HL-60 (cell line): ENCODE data around the gene PTPRM.

Experiments
- DNase-seq, 2 experiments: peaks; one replicate each; pipeline ENCODE4 v3.0.0-alpha.2; 2010 to 2020; ENCODE audit warnings: low read depth in 1 of 2, low spot score in 1 of 2
- H3K27ac ChIP-seq: fragments of 250-450 bp; sonication (Bioruptor Pico); replicated peaks from 2 replicates; pipeline ENCODE4 v1.5.1; 2020; ENCODE audit warnings: mild to moderate bottlenecking, moderate library complexity
- H3K27me3 ChIP-seq: fragments of 250-450 bp; sonication (Bioruptor Pico); 2 replicates; pipeline ENCODE4 v1.5.1; 2021; ENCODE audit warnings: mild to moderate bottlenecking, moderate library complexity; ENCODE audit not compliant: insufficient read depth, poor library complexity, severe bottlenecking
- H3K4me3 ChIP-seq: replicated peaks from 2 replicates; pipeline ENCODE4 v1.5.1; 2011; ENCODE audit warnings: mild to moderate bottlenecking, control low read depth, low read length; ENCODE audit not compliant: insufficient read depth
- GABPA ChIP-seq: IDR thresholded peaks from 2 replicates; pipeline ENCODE4 v1.6.1; 2012; ENCODE audit warnings: low read depth
- POLR2AphosphoS5 ChIP-seq: IDR thresholded peaks from 2 replicates; pipeline ENCODE4 v1.6.1; 2012; ENCODE audit warnings: low read depth
- SPI1 ChIP-seq: IDR thresholded peaks from 2 replicates; pipeline ENCODE4 v1.6.1; 2012; ENCODE audit warnings: low read depth, mild to moderate bottlenecking, borderline replicate concordance
- TF ChIP-seq, protein P1 (sequence below): IDR thresholded peaks from 2 replicates; pipeline ENCODE4 v1.6.1; 2012; ENCODE audit warnings: low read depth; ENCODE audit not compliant: insufficient replicate concordance
- TF ChIP-seq, protein P2 (sequence below): IDR thresholded peaks from one replicate; pipeline ENCODE4 v1.5.1; 2011; ENCODE audit warnings: low read length, control low read depth, inconsistent platforms; ENCODE audit not compliant: insufficient read depth

The PTPRM gene

DNA sequence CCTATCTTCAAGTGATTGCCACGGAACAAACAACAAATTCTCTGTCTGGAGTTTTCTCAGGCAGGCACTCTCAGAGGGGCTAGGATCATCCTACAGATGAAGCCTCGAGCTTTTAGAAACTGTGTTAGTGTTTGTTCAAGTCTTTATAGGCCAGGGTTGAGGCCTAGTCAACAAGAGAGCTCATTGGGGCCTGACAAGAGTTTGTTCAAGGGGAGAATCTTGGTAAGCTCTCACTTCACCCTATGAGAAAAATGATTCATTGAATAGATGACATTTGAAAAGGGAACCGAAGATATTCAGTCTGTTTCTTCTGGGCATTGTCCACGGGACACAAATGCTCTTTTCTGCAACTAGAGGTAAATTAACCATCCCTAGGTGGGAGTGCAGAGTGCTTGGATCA, 476.9 kb downstream of the PTPRM start:
- TF ChIP-seq, protein P1, sequence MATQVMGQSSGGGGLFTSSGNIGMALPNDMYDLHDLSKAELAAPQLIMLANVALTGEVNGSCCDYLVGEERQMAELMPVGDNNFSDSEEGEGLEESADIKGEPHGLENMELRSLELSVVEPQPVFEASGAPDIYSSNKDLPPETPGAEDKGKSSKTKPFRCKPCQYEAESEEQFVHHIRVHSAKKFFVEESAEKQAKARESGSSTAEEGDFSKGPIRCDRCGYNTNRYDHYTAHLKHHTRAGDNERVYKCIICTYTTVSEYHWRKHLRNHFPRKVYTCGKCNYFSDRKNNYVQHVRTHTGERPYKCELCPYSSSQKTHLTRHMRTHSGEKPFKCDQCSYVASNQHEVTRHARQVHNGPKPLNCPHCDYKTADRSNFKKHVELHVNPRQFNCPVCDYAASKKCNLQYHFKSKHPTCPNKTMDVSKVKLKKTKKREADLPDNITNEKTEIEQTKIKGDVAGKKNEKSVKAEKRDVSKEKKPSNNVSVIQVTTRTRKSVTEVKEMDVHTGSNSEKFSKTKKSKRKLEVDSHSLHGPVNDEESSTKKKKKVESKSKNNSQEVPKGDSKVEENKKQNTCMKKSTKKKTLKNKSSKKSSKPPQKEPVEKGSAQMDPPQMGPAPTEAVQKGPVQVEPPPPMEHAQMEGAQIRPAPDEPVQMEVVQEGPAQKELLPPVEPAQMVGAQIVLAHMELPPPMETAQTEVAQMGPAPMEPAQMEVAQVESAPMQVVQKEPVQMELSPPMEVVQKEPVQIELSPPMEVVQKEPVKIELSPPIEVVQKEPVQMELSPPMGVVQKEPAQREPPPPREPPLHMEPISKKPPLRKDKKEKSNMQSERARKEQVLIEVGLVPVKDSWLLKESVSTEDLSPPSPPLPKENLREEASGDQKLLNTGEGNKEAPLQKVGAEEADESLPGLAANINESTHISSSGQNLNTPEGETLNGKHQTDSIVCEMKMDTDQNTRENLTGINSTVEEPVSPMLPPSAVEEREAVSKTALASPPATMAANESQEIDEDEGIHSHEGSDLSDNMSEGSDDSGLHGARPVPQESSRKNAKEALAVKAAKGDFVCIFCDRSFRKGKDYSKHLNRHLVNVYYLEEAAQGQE = no peak
- TF ChIP-seq POLR2AphosphoS5 (no peak), GABPA (no peak), SPI1 (no peak)
- TF ChIP-seq, protein P2, sequence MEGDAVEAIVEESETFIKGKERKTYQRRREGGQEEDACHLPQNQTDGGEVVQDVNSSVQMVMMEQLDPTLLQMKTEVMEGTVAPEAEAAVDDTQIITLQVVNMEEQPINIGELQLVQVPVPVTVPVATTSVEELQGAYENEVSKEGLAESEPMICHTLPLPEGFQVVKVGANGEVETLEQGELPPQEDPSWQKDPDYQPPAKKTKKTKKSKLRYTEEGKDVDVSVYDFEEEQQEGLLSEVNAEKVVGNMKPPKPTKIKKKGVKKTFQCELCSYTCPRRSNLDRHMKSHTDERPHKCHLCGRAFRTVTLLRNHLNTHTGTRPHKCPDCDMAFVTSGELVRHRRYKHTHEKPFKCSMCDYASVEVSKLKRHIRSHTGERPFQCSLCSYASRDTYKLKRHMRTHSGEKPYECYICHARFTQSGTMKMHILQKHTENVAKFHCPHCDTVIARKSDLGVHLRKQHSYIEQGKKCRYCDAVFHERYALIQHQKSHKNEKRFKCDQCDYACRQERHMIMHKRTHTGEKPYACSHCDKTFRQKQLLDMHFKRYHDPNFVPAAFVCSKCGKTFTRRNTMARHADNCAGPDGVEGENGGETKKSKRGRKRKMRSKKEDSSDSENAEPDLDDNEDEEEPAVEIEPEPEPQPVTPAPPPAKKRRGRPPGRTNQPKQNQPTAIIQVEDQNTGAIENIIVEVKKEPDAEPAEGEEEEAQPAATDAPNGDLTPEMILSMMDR = no peak
- H3K4me3 ChIP-seq = no peak overlapping the region
- H3K27ac ChIP-seq = no peak overlapping the region
- H3K27me3 ChIP-seq = peaks cover 8% of the 10 kb centered on the region
- no peak for DNase-seq

DNA sequence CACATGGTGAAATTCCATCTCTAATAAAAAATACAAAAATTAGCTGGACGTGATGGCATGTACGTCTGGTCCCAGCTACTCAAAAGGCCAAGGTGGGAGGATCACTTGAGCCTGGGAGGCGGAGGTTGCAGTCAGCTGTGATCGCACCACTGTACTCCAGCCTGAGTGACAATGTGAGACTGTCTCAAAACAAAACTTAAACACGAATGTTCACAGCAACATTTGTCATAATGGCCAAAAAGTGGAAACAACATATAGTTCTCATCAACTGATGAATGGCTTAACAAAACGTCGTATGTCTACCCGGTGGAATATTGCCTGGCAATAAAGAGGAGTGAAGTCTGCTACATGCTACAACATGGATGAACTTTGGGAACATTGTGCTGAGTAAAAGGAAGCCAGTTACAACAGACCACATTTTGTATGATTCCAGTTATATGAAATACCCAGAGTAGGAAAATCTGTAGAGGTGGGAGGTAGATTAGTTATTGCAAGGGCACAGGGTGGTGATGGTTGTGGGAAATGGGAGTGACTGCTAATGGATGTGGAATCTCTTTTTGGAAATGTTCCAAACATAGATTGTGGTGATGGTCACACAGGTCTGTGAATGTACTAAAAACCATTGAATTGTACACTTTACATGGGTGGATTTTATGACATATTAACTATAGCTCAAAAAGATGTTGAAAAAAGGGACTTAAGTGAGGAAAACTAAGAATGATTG, 478.2 kb downstream of the PTPRM start:
- no peak overlapping the region for H3K27ac ChIP-seq

DNA sequence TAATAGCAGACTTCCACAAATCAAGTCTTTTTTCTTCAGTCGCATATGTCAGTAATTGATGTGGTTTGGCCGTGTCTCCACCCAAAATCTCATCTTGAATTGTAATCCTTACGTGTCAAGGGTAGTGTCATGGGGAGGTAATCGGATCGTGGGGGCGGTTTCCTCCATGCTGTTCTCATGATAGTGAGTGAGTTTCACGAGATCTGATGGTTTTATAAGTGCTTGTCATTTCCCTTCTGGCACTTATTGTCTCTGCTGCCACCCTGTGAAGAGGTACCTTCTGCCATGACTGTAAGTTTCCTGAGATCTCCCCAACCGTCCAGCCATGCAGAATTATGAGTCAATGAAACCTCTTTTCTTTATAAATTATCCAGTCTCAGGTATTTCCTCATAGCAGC, 478.8 kb downstream of the PTPRM start:
- DNase-seq = no peak
- TF ChIP-seq, protein P2 = no peak
- TF ChIP-seq SPI1 (no peak), GABPA (no peak), POLR2AphosphoS5 (no peak)
- TF ChIP-seq, protein P1 = no peak
- Histone ChIP-seq H3K27me3 (peaks cover 6% of the 10 kb centered on the region), H3K27ac (no peak overlapping the region), H3K4me3 (no peak overlapping the region)

More for the DNA sequence above, 478.2 kb downstream of the PTPRM start:
- DNase-seq = no peak
- TF ChIP-seq, protein P1 = no peak
- no peak for TF ChIP-seq GABPA
- no peak for TF ChIP-seq POLR2AphosphoS5
- no peak for TF ChIP-seq SPI1
- TF ChIP-seq, protein P2 = no peak
- no peak overlapping the region for H3K4me3 ChIP-seq
- H3K27me3 ChIP-seq = peaks cover 8% of the 10 kb centered on the region
